NB4 (cell line): ENCODE data around the gene DGKA.

Source experiments
- POLR2A ChIP-seq: IDR thresholded peaks from 2 replicates; pipeline ENCODE4 v1.6.1; 2011; ENCODE audit warnings: mild to moderate bottlenecking; ENCODE audit not compliant: insufficient read length; ENCODE audit errors: extremely low read depth
- TF ChIP-seq, protein P1 (sequence below): IDR thresholded peaks from one replicate; pipeline ENCODE4 v1.5.1; 2012; ENCODE audit warnings: low read depth, low read length

DNA sequence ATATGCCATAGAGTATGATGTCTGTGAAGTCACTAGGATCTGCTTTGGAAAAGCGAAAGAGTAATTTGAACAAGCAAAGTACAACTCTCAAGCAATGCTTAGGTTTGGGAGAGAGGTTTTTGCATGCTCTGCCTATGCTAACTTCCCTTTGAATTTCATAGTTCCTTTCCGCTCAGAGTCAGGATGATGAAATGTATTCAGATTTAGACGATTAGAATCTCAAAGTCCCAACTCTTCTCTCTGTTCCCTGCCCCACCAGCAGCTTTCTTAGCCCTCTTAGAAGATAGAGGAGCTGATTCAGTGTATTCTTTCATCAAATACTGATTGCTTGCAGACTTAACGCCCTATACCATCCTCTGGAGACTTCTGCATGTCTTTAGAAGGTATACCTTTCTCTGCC lies 54.4 kb downstream of the DGKA start:
- TF ChIP-seq POLR2A: no peak
- TF ChIP-seq, protein P1, sequence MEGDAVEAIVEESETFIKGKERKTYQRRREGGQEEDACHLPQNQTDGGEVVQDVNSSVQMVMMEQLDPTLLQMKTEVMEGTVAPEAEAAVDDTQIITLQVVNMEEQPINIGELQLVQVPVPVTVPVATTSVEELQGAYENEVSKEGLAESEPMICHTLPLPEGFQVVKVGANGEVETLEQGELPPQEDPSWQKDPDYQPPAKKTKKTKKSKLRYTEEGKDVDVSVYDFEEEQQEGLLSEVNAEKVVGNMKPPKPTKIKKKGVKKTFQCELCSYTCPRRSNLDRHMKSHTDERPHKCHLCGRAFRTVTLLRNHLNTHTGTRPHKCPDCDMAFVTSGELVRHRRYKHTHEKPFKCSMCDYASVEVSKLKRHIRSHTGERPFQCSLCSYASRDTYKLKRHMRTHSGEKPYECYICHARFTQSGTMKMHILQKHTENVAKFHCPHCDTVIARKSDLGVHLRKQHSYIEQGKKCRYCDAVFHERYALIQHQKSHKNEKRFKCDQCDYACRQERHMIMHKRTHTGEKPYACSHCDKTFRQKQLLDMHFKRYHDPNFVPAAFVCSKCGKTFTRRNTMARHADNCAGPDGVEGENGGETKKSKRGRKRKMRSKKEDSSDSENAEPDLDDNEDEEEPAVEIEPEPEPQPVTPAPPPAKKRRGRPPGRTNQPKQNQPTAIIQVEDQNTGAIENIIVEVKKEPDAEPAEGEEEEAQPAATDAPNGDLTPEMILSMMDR: no peak
